H1 (cell line): ENCODE results near the gene KLHL17.

ENCODE experiments used
- ASH2L ChIP-seq: fragments of 200-600, 300-600 bp; sonication (generic); IDR thresholded peaks from one replicate; pipeline ENCODE4 v1.7.1; 2017; ENCODE audit warnings: low read length
- EZH2 ChIP-seq: fragments of 200-600 bp; sonication (generic); IDR thresholded peaks from 2 replicates; pipeline ENCODE4 v1.7.1; 2012; ENCODE audit warnings: low read depth, mild to moderate bottlenecking, moderate library complexity, low read length, inconsistent platforms; ENCODE audit not compliant: severe bottlenecking
- NRF1 ChIP-seq: IDR thresholded peaks from 2 replicates; pipeline ENCODE4 v1.6.1; 2011; ENCODE audit warnings: mild to moderate bottlenecking, low read depth, low read length, improper control_type of control experiment
- POLR2AphosphoS5 ChIP-seq: IDR thresholded peaks from 2 replicates; pipeline ENCODE4 v1.6.1; 2011; ENCODE audit warnings: low read depth, low read length
- TF ChIP-seq, protein P1 (sequence below), 3 experiments: IDR thresholded peaks; 1 replicate in 2 of 3; 2 replicates in 1 of 3; pipeline versions ENCODE4 v1.5.1 to v1.6.1; 2011; ENCODE audit warnings: low read length in 3 of 3, mild to moderate bottlenecking in 3 of 3, inconsistent platforms in 2 of 3, low read depth in 1 of 3, moderate library complexity in 1 of 3; ENCODE audit not compliant: insufficient read depth in 1 of 3; ENCODE audit errors: control extremely low read depth in 1 of 3

DNA sequence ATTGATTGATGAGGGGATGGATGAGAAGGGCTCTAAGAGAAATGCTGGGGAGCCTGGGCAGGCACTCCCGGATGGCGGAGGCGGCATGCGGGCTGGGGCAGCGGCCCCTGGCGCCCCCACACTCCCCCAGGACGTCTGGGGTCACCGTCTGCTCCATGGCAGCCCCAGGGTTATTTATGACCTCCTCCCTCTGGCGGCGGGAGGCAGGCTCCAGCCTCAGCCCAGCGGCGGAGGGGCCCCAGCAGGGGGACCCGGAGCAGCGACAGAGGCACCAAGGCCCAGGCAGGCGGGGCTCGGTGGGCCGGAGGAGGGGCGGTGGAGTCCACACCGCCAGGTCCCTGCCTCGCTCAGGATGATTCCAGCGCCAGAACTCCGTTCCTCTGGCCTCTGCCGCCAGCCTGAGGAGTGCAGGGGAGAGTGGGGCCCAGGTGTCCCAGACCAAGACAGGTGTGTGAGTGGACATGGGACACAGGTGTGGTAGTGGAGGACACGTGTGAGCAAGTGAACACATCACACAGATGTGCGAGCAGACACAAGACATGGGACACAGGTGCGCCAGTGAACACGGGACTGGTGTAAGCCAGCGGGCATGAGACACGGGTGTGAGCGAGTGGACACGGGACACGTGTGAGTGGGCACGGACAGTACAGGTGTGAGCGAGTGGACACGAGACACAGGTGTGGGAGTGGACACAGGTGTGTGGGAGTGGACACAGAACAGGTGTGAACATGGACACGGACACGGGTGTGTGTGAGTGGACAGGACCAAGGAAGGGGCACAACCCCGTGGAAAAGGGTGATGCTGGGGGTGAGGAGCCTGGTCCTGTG lies 39.2 kb upstream of the KLHL17 start:
- peak; percentile 28 for TF ChIP-seq EZH2
- TF ChIP-seq, protein P1, sequence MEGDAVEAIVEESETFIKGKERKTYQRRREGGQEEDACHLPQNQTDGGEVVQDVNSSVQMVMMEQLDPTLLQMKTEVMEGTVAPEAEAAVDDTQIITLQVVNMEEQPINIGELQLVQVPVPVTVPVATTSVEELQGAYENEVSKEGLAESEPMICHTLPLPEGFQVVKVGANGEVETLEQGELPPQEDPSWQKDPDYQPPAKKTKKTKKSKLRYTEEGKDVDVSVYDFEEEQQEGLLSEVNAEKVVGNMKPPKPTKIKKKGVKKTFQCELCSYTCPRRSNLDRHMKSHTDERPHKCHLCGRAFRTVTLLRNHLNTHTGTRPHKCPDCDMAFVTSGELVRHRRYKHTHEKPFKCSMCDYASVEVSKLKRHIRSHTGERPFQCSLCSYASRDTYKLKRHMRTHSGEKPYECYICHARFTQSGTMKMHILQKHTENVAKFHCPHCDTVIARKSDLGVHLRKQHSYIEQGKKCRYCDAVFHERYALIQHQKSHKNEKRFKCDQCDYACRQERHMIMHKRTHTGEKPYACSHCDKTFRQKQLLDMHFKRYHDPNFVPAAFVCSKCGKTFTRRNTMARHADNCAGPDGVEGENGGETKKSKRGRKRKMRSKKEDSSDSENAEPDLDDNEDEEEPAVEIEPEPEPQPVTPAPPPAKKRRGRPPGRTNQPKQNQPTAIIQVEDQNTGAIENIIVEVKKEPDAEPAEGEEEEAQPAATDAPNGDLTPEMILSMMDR (IDR thresholded peaks at IDR 0.05; ENCODE audit: control extremely low read depth in 1 of 3, insufficient read depth in 1 of 3, low read depth in 1 of 3, low read length in 3 of 3): peak in 2 of 3 experiments; percentile 28 to 66; a peak in 3 of 4 replicates
- no peak for TF ChIP-seq POLR2AphosphoS5
- TF ChIP-seq NRF1: no peak
- no peak for TF ChIP-seq ASH2L
